ENCODE data around the gene POU2AF3. TPM values are rescaled to one million over a fixed set of nuclear protein-coding genes. Genes with fewer than 3 reads are reported as not detected.

POU2AF3 gene, protein sequence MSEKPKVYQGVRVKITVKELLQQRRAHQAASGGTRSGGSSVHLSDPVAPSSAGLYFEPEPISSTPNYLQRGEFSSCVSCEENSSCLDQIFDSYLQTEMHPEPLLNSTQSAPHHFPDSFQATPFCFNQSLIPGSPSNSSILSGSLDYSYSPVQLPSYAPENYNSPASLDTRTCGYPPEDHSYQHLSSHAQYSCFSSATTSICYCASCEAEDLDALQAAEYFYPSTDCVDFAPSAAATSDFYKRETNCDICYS
- total RNA-seq (1 to 10 TPM in 6 of 9 donors, under 1 TPM in 2, not detected in 1; 0.28 to 4.2 (median 1.8) TPM), polyA plus RNA-seq (1 to 10 TPM in 2 of 3 donors, under 1 TPM in 1; 0.81 to 4.8 (median 2.9) TPM)
- long read RNA-seq, donor 1: 0 reads
- long read RNA-seq, donor 2: 0 reads
- long read RNA-seq, donor 3: 0 reads
- long read RNA-seq, donor 4: 0 reads
- long read RNA-seq, donor 5, partial matches to known transcripts: 0 of 5 reads
- long read RNA-seq, donor 5, other reads (novel, unspliced or antisense): 0 of 5 reads
- long read RNA-seq, donor 6, partial matches to known transcripts: 0 of 1 reads
- long read RNA-seq, donor 6, other reads (novel, unspliced or antisense): 1 of 1 reads
- long read RNA-seq, donor 7: 0 reads
- long read RNA-seq, donor 8: 0 reads
- long read RNA-seq, donor 9: 0 reads
- long read RNA-seq, donor 10: 0 reads

DNA sequence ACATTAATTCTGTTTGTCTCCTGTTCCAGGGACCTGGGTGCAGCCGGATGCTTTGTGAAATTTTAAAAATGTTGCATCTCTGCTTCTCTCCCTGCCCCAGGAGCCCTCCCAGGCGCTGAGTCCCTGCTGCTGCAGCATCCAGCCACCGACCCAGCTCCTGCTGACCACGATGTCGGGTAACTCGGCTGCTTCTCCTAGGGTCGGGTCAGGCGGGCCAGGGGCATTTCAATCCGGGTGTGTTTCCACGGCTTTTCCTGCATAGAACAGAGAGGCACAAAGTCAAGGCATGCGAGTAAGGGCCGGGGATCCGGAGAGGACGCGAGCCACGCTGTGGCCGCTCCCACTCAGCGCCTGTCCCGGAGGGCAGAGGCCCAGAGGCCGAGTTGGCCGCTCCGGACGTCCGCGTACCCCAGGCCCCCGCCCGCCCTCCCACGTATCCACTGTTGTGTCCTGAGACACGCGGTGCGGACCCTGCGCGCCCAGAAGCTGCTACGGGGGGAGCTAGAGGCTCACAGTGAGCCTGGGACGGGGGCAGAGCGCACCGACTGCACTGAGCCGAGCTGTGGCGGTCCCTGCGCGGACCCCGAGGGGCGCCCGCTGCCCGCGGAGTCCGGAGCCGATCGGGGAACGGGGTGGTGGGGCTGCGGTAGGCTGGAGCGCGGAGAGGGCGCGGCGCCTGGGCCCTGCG is at the start of gene POU2AF3:
Gene POU2AF3 (plus strand): TSS at position 134 of the 688 bp plus-strand sequence. CDS start 36 bp downstream, at position 170.
- Histone ChIP-seq H3K27ac (peak within 1 kb of the TSS in 2 of 5 donors; percentile 47 to 71), H3K9me3 (replicated peaks in 1 of 3) (no peaks in the 10 kb centered on the region), H3K4me1 (replicated peaks in 1 of 2) (peaks cover 6 to 9% of the 10 kb centered on the region in 2 donors), H3K4me3 (peak within 1 kb of the TSS in 3 of 4 donors; percentile 37 to 83 (median 60)), H3K36me3 (replicated peaks in 1 of 2) (no peaks in the 10 kb centered on the region), H3K27me3 (no peaks in the 10 kb centered on the region)
- 9 to 26% (median 12%) methylated on average over 15 to 57 of the region's 57 CpGs for WGBS, 4 donors
- DNase-seq: no peak
- TF ChIP-seq, protein P1, sequence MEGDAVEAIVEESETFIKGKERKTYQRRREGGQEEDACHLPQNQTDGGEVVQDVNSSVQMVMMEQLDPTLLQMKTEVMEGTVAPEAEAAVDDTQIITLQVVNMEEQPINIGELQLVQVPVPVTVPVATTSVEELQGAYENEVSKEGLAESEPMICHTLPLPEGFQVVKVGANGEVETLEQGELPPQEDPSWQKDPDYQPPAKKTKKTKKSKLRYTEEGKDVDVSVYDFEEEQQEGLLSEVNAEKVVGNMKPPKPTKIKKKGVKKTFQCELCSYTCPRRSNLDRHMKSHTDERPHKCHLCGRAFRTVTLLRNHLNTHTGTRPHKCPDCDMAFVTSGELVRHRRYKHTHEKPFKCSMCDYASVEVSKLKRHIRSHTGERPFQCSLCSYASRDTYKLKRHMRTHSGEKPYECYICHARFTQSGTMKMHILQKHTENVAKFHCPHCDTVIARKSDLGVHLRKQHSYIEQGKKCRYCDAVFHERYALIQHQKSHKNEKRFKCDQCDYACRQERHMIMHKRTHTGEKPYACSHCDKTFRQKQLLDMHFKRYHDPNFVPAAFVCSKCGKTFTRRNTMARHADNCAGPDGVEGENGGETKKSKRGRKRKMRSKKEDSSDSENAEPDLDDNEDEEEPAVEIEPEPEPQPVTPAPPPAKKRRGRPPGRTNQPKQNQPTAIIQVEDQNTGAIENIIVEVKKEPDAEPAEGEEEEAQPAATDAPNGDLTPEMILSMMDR (IDR thresholded peaks at IDR 0.05): no peak
- TF ChIP-seq POLR2A (IDR thresholded peaks at IDR 0.05): no peak
- intact Hi-C loops (cut with DNase I): loop anchor here (5.0 kb wide), 2 partner anchors 119 to 129 kb away; no protein-coding TSS in a partner anchor

DNA sequence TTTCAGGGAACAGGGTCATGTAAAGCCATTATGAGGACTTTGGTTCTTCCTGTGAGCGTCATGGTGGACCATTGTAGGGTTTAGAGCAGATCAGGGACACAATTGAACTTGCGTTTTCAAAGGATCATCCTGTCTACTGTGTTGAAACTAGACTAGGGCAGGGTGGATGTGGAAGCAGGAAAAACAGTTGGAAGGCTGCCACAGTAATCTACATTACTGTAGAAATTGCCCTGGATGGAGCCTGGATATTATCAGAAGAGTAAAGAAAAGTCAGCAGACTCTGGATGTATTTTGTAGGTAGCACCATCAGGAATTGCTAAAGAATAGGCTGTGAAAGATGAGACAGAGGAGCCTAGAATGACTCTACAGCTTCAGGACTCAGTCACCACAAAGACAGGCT is 47.4 kb upstream of the POU2AF3 start:
- TF ChIP-seq, protein P1 (IDR thresholded peaks at IDR 0.05): no peak
- TF ChIP-seq POLR2A (IDR thresholded peaks at IDR 0.05): no peak
- H3K36me3 ChIP-seq (replicated peaks in 1 of 2): no peaks in the 10 kb centered on the region
- DNase-seq: no peak
- intact Hi-C loops (cut with DNase I): no loop called here
- H3K4me1 ChIP-seq (replicated peaks in 1 of 2): no peaks in the 10 kb centered on the region
- WGBS, 4 donors: 60 to 66% (median 64%) methylated on average over 2 of the region's 2 CpGs
- H3K4me3 ChIP-seq: no peak overlapping the region
- H3K9me3 ChIP-seq (replicated peaks in 1 of 3): no peaks in the 10 kb centered on the region
- H3K27ac ChIP-seq: no peak overlapping the region
- peaks cover 7% of the 10 kb centered on the region for H3K27me3 ChIP-seq

DNA sequence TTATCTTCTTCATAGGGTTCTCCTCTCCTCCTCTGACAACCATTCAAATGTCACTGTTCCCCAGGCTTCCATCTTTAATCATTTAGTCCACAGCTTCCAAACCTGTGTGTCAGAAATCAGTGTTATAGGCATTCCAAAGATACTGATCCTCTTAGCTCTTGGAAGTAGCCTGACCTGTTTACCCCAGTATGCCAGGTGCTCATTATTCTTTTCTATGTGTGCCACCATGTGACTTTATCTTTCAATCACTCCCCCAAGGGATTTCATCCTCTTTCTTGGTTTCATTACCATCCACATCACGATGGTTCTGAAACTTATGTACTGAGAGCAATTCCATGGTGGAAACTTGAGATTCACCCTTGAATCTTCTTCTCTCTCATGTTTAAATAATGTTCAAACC is 45.2 kb upstream of the POU2AF3 start:
- WGBS, 4 donors: 77 to 96% (median 91%) methylated on average over 1 of the region's 1 CpG
- TF ChIP-seq POLR2A (IDR thresholded peaks at IDR 0.05): no peak
- TF ChIP-seq, protein P1 (IDR thresholded peaks at IDR 0.05): no peak
- Histone ChIP-seq H3K27ac (no peak overlapping the region), H3K36me3 (replicated peaks in 1 of 2) (no peaks in the 10 kb centered on the region), H3K4me3 (no peak overlapping the region), H3K9me3 (replicated peaks in 1 of 3) (no peaks in the 10 kb centered on the region), H3K27me3 (peaks cover 10% of the 10 kb centered on the region), H3K4me1 (replicated peaks in 1 of 2) (no peaks in the 10 kb centered on the region)
- no peak for DNase-seq
- intact Hi-C loops (cut with DNase I): no loop called here

DNA sequence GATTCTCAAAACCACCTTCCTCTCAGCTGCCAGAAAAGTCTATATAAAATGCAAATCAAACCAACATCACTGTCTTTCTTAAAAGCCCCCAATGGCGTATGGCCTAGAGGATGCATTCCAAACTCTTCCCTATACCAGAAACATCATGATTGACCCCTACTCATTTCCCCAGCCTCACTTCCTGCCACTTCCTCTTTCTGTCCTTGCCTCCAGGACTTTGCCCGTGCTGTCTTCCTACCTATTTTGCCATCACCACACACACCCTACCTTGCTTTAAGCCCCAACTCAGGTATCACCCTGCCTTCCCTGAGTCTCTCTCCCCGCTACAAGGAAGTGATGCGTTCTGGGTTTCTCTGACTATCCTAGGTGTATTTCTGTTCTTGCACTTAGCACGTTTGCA is 44.7 kb upstream of the POU2AF3 start:
- Histone ChIP-seq H3K27me3 (peaks cover 10% of the 10 kb centered on the region), H3K4me1 (replicated peaks in 1 of 2) (no peaks in the 10 kb centered on the region), H3K4me3 (no peak overlapping the region), H3K9me3 (replicated peaks in 1 of 3) (no peaks in the 10 kb centered on the region), H3K36me3 (replicated peaks in 1 of 2) (no peaks in the 10 kb centered on the region), H3K27ac (no peak overlapping the region)
- 79 to 86% (median 80%) methylated on average over 5 of the region's 5 CpGs for WGBS, 4 donors
- DNase-seq: no peak
- TF ChIP-seq, protein P1 (IDR thresholded peaks at IDR 0.05): no peak
- no peak for TF ChIP-seq POLR2A (IDR thresholded peaks at IDR 0.05)
- intact Hi-C loops (cut with DNase I): no loop called here

Measured in adrenal gland (tissue), 19 donors.